Measurements from ENCODE around the gene NAA35. TPM values are rescaled to one million over a fixed set of nuclear protein-coding genes. Genes with fewer than 3 reads are reported as not detected.

The NAA35 gene
- total RNA-seq, 2 experiments from 2014 or later, result 19.4 to 19.8 TPM

GRCh38 chr9:85909390-85909789 lies 31.6 kb upstream of the NAA35 start:
- intact Hi-C loops (cut with DNase I, micrococcal nuclease), result no loop called here
- no peak for TF ChIP-seq CTCF (IDR thresholded peaks at IDR 0.05)
- Histone ChIP-seq H3K9me3 (ENCODE audit: control insufficient read depth in 1 of 2, insufficient read depth in 1 of 2, low read length in 2 of 2) (no peaks in the 10 kb centered on the region), H3K4me3 (ENCODE audit: low read length) (no peak overlapping the region), H3K27me3 (ENCODE audit: control insufficient read depth in 1 of 2, insufficient read depth in 2 of 2, low read length in 2 of 2) (no peaks in the 10 kb centered on the region), H3K4me1 (ENCODE audit: insufficient read depth, low read length) (no peaks in the 10 kb centered on the region), H3K27ac (ENCODE audit: low read depth in 1 of 2, low read length in 2 of 2) (no peak overlapping the region), H3K36me3 (ENCODE audit: insufficient read depth, low read length) (no peaks in the 10 kb centered on the region)
- Mint-ChIP-seq H3K4me1 (ENCODE audit: low read depth) (peaks cover 8% of the 10 kb centered on the region), H3K9me3 (no peaks in the 10 kb centered on the region), H3K27ac (no peak overlapping the region), H3K36me3 (ENCODE audit: low read depth) (no peaks in the 10 kb centered on the region), H3K27me3 (no peaks in the 10 kb centered on the region), H3K4me3 (no peak overlapping the region)
- no peak for DNase-seq
- ChIA-PET POLR2A (no interaction called here), CTCF (no interaction called here)
- no peak for ATAC-seq (ENCODE audit: poor library complexity)

- Mint-ChIP-seq H3K9me3 (no peaks in the 10 kb centered on the region), H3K36me3 (ENCODE audit: low read depth) (no peaks in the 10 kb centered on the region), H3K27ac (no peak overlapping the region), H3K4me3 (no peak overlapping the region), H3K27me3 (no peaks in the 10 kb centered on the region), H3K4me1 (ENCODE audit: low read depth) (peaks cover 13% of the 10 kb centered on the region)
- Histone ChIP-seq H3K4me3 (ENCODE audit: low read length) (no peak overlapping the region), H3K9me3 (ENCODE audit: control insufficient read depth in 1 of 2, insufficient read depth in 1 of 2, low read length in 2 of 2) (no peaks in the 10 kb centered on the region), H3K27me3 (ENCODE audit: control insufficient read depth in 1 of 2, insufficient read depth in 2 of 2, low read length in 2 of 2) (no peaks in the 10 kb centered on the region), H3K36me3 (ENCODE audit: insufficient read depth, low read length) (no peaks in the 10 kb centered on the region), H3K4me1 (ENCODE audit: insufficient read depth, low read length) (no peaks in the 10 kb centered on the region), H3K27ac (ENCODE audit: low read depth in 1 of 2, low read length in 2 of 2) (no peak overlapping the region)
- ChIA-PET CTCF (interaction anchor here (1.2 kb wide), 1 partner anchor 54 kb away, joined by 4 read pairs; no protein-coding TSS in a partner anchor), POLR2A (no interaction called here)
- intact Hi-C loops (cut with DNase I, micrococcal nuclease), result no loop called here
- ATAC-seq (ENCODE audit: poor library complexity) (no peak), DNase-seq (peak in 1 of 14 experiments; percentile 30)
- TF ChIP-seq CTCF (IDR thresholded peaks at IDR 0.05), result no peak
Observed at GRCh38 chr9:85914108-85914507, 26.8 kb upstream of the NAA35 start.

GRCh38 chr9:85917756-85918155 lies 23.2 kb upstream of the NAA35 start:
- no peak overlapping the region for H3K4me3 Mint-ChIP-seq
- H3K27ac ChIP-seq (ENCODE audit: low read depth in 1 of 2, low read length in 2 of 2), result no peak overlapping the region
- intact Hi-C loops (cut with DNase I, micrococcal nuclease), result no loop called here
- no peaks in the 10 kb centered on the region for H3K9me3 ChIP-seq (ENCODE audit: control insufficient read depth in 1 of 2, insufficient read depth in 1 of 2, low read length in 2 of 2)
- DNase-seq (no peak), ATAC-seq (ENCODE audit: poor library complexity) (no peak)
- H3K27me3 Mint-ChIP-seq, result no peaks in the 10 kb centered on the region
- no peak overlapping the region for H3K27ac Mint-ChIP-seq
- H3K27me3 ChIP-seq (ENCODE audit: control insufficient read depth in 1 of 2, insufficient read depth in 2 of 2, low read length in 2 of 2), result no peaks in the 10 kb centered on the region
- no peaks in the 10 kb centered on the region for H3K9me3 Mint-ChIP-seq
- ChIA-PET POLR2A (no interaction called here), CTCF (no interaction called here)
- no peaks in the 10 kb centered on the region for H3K4me1 ChIP-seq (ENCODE audit: insufficient read depth, low read length)
- TF ChIP-seq CTCF (IDR thresholded peaks at IDR 0.05), result no peak
- H3K36me3 ChIP-seq (ENCODE audit: insufficient read depth, low read length), result no peaks in the 10 kb centered on the region
- no peak overlapping the region for H3K4me3 ChIP-seq (ENCODE audit: low read length)
- no peaks in the 10 kb centered on the region for H3K36me3 Mint-ChIP-seq (ENCODE audit: low read depth)
- H3K4me1 Mint-ChIP-seq (ENCODE audit: low read depth), result peaks cover 13% of the 10 kb centered on the region
